Effector memory CD4-positive, alpha-beta T cell (primary cell): ENCODE results near the gene SKA3.
"Not testable (repeated sequence)": the region's sequence is repeated elsewhere in the genome, so short reads cannot be mapped to it uniquely, and the experiment has no call there.

Experiments used
- DNase-seq, 3 donors: peaks; one replicate each; pipeline ENCODE4 v3.0.0-alpha.2; 2020
- H3K27ac ChIP-seq: 2 replicates; pipeline ENCODE4 v1.7.0; 2013; ENCODE audit warnings: mild to moderate bottlenecking, low read length, moderate library complexity; ENCODE audit not compliant: insufficient read depth, poor library complexity, severe bottlenecking
- H3K27me3 ChIP-seq: replicated peaks from 2 replicates; pipeline ENCODE4 v1.7.0; 2013; ENCODE audit warnings: mild to moderate bottlenecking, low read length; ENCODE audit not compliant: insufficient read depth, control insufficient read depth, poor library complexity, severe bottlenecking
- H3K36me3 ChIP-seq: 2 replicates; pipeline ENCODE4 v1.7.0; 2013; ENCODE audit warnings: mild to moderate bottlenecking, low read length, moderate library complexity; ENCODE audit not compliant: control insufficient read depth, insufficient read depth
- H3K4me1 ChIP-seq: 2 replicates; pipeline ENCODE4 v1.7.0; 2013; ENCODE audit warnings: low read length, mild to moderate bottlenecking; ENCODE audit not compliant: control insufficient read depth, insufficient read depth, poor library complexity, severe bottlenecking
- H3K4me3 ChIP-seq: 2 replicates; pipeline ENCODE4 v1.7.0; 2013; ENCODE audit warnings: low read length, low read depth, mild to moderate bottlenecking; ENCODE audit not compliant: insufficient read depth, poor library complexity, severe bottlenecking
- H3K9me3 ChIP-seq: 2 replicates; pipeline ENCODE4 v1.7.0; 2013; ENCODE audit warnings: mild to moderate bottlenecking, low read length, moderate library complexity; ENCODE audit not compliant: control insufficient read depth

Gene SKA3

DNA sequence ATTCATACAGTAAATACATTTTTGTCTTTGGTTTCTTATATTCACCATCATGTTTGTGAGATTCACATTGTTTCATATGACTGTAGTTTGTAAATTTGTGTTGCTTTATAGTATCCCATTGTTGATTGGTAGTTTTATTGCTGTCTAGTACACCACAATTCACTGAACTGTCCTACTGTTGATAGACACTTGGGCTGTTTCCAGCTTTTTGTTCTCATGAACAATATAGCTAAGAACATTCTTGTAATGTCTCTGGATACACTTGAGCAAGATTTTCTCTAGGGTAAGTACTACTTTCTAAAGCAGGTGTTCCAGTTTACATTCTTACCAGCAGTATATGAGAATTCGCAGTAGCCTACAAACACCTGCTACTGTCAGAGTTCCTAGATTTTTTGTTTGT, 37.8 kb downstream of the SKA3 start:
- Histone ChIP-seq H3K27ac (no peak overlapping the region), H3K27me3 (no peaks in the 10 kb centered on the region), H3K4me1 (peaks cover 20% of the 10 kb centered on the region), H3K9me3 (no peaks in the 10 kb centered on the region), H3K4me3 (no peak overlapping the region), H3K36me3 (peaks cover 3% of the 10 kb centered on the region)
- no peak for DNase-seq

- peaks cover 15% of the 10 kb centered on the region for H3K4me1 ChIP-seq
- no peak overlapping the region for H3K4me3 ChIP-seq
- no peak for DNase-seq
- H3K36me3 ChIP-seq = no peaks in the 10 kb centered on the region
- no peaks in the 10 kb centered on the region for H3K27me3 ChIP-seq
- H3K9me3 ChIP-seq = no peaks in the 10 kb centered on the region
- no peak overlapping the region for H3K27ac ChIP-seq
Observed at GRCh38 chr13:21137696-21138095, 38.7 kb downstream of the SKA3 start.

GRCh38 chr13:21135833-21136232, 40.5 kb downstream of the SKA3 start:
- H3K9me3 ChIP-seq, H3K27me3 ChIP-seq, H3K27ac ChIP-seq, DNase-seq, H3K4me3 ChIP-seq, H3K36me3 ChIP-seq, H3K4me1 ChIP-seq: not testable (repeated sequence)

DNA sequence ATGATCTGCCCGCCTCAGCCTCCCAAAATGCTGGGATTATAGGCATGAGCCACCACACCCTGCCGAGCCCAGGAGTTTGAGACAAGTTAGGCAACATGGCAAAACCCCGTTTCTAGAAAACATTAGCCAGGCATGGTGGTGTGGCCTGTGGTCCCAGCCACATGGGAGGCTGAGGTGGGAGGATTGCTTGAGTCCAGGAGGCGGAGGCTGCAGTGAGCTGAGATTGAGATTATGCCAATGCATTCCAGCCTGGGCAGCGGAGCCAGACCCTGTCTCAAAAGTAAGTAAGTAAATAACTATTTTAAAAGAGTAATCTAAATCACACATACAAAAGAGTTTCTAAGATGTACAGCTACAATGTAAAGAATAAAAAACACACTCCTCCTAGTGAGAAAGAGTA, 41.9 kb downstream of the SKA3 start:
- DNase-seq = no peak
- H3K27me3 ChIP-seq = no peaks in the 10 kb centered on the region
- H3K4me3 ChIP-seq = no peak overlapping the region
- no peaks in the 10 kb centered on the region for H3K9me3 ChIP-seq
- H3K36me3 ChIP-seq = no peaks in the 10 kb centered on the region
- no peaks in the 10 kb centered on the region for H3K4me1 ChIP-seq
- H3K27ac ChIP-seq = no peak overlapping the region

DNA sequence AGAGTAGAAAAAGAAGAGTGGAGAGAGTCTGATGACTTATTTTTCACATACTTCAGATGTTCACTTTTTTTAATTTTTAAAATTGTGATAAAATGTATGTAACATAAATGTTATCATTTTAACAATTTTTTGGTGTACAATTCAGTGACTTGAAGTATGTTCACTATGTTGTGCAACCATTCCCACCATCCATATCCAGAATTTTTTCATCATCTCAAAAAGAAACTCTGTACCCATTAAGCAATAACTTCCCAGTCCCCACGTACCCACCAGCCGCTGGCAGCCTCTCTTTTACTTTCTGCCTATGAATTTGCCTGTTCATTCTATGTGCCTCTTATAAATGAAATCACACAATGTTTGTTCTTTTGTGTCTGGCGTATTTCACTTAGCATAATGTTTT, 43.3 kb downstream of the SKA3 start:
- Histone ChIP-seq H3K4me3 (no peak overlapping the region), H3K27me3 (no peaks in the 10 kb centered on the region), H3K9me3 (no peaks in the 10 kb centered on the region), H3K36me3 (no peaks in the 10 kb centered on the region), H3K27ac (no peak overlapping the region), H3K4me1 (no peaks in the 10 kb centered on the region)
- DNase-seq = no peak

DNA sequence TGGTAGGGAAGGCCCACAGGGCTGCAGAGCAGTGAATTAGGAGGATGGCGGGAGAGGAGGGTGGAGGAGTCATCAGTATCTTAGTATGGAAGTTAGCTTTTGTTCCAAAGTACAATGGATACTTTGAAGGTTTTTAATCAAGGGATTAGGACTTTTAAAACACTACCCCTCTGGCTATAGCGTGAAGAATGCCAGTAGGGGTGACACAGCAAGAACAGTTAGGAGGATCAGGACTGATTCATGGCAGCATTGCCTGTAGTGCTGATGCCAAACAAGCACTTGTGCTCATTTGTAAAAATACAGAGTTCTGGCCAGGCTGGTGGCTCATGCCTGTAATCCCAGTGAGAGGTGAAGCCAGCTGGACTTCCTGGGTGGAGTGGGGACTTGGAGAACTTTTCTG, 46.2 kb downstream of the SKA3 start:
- no peaks in the 10 kb centered on the region for H3K27me3 ChIP-seq

DNA sequence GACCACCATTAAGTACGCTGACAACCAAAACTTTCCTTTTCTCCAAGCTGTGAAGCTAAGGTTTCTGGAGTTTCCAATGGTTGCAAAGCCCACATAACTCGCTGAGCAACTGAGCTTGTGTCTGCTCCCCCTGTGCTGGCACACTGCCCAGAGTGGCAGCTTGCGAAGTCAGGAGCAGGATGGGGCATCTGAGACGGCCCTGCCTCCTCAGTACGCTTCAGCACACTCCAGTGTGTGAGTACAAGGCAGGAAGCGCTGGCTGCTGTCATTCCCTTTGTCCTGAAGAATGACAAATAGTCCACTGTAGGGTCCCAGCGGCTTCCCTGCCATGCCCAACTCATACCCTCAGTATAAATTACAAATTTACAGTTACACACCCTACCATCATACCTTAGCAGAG, 51.5 kb downstream of the SKA3 start:
- Histone ChIP-seq H3K4me1 (no peaks in the 10 kb centered on the region), H3K36me3 (no peaks in the 10 kb centered on the region), H3K4me3 (no peak overlapping the region), H3K27me3 (no peaks in the 10 kb centered on the region), H3K9me3 (no peaks in the 10 kb centered on the region), H3K27ac (no peak overlapping the region)
- DNase-seq = no peak

More for the DNA sequence above, 46.2 kb downstream of the SKA3 start:
- Histone ChIP-seq H3K9me3 (no peaks in the 10 kb centered on the region), H3K36me3 (no peaks in the 10 kb centered on the region), H3K27ac (no peak overlapping the region), H3K4me1 (no peaks in the 10 kb centered on the region), H3K4me3 (no peak overlapping the region)
- DNase-seq = no peak

DNA sequence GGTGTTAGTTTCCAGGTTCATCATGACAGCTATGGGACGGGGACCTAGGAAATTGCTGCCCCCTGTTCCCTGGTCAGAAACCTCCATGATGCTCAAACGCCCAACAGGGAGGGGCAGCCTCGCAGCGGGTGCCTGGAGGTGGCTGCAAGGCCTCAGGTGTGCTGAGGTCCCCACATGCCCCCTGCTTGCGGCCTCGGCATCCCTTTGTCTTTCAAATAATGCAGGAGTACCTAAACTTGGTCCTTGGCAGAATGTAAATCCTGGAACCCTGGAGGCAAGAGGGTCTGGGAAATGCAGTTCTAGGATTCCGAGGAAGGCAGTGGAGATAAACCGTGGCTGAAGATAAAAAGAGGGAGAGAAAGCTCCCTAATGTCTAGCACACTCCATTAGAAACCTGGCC, 52.4 kb downstream of the SKA3 start:
- DNase-seq = no peak
- H3K27ac ChIP-seq = no peak overlapping the region
- H3K36me3 ChIP-seq = no peaks in the 10 kb centered on the region
- H3K4me3 ChIP-seq = no peak overlapping the region
- H3K9me3 ChIP-seq = no peaks in the 10 kb centered on the region
- H3K4me1 ChIP-seq = no peaks in the 10 kb centered on the region
- H3K27me3 ChIP-seq = no peaks in the 10 kb centered on the region

DNA sequence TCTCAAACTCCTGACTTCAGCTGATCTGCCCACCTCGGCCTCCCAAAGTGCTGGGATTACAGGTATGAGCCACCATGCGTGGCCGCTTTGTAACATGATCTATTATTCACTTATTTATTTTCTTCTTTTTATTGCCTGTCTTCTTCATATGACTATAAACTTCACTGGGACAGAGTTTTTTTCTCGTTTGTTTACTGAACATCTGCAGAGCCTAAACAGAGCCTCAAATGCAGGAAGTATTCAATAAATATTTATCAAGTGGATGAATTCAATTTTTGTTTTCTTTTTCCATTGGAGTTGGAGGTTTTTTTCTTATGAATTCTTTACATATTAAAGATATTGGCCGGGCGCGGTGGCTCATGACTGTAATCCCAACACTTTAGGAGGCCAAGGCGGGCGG, 54.7 kb downstream of the SKA3 start:
- Histone ChIP-seq H3K4me1 (no peaks in the 10 kb centered on the region), H3K36me3 (no peaks in the 10 kb centered on the region), H3K4me3 (no peak overlapping the region), H3K27ac (no peak overlapping the region), H3K27me3 (no peaks in the 10 kb centered on the region), H3K9me3 (no peaks in the 10 kb centered on the region)
- no peak for DNase-seq

- H3K9me3 ChIP-seq = no peaks in the 10 kb centered on the region
- no peak overlapping the region for H3K4me3 ChIP-seq
- H3K27ac ChIP-seq = no peak overlapping the region
- no peak for DNase-seq
- H3K27me3 ChIP-seq = no peaks in the 10 kb centered on the region
- no peaks in the 10 kb centered on the region for H3K36me3 ChIP-seq
- H3K4me1 ChIP-seq = no peaks in the 10 kb centered on the region
Observed at GRCh38 chr13:21120191-21120590, 56.2 kb downstream of the SKA3 start.

GRCh38 chr13:21119526-21119925, 56.8 kb downstream of the SKA3 start:
- Histone ChIP-seq H3K36me3 (no peaks in the 10 kb centered on the region), H3K27ac (no peak overlapping the region), H3K4me3 (no peak overlapping the region), H3K4me1 (no peaks in the 10 kb centered on the region), H3K9me3 (no peaks in the 10 kb centered on the region), H3K27me3 (no peaks in the 10 kb centered on the region)
- no peak for DNase-seq
